K562 (cell line): ENCODE results near the gene C19orf47. TPM values are rescaled to one million over a fixed set of nuclear protein-coding genes. Genes with fewer than 3 reads are reported as not detected.

ENCODE experiments used
- CCNT2 ChIP-seq: IDR thresholded peaks from 2 replicates; pipeline ENCODE4 v1.6.1; 2011; ENCODE audit warnings: borderline replicate concordance, low read depth, mild to moderate bottlenecking, moderate library complexity, mixed read lengths, low read length; ENCODE audit not compliant: insufficient read length; ENCODE audit errors: extremely low read depth
- CREB3L1 ChIP-seq: fragments of 450-650 bp; IDR thresholded peaks from 2 replicates; pipeline ENCODE4 v1.6.1; 2014; ENCODE audit warnings: low read depth, mild to moderate bottlenecking, moderate library complexity, borderline replicate concordance
- DEAF1 ChIP-seq: fragments of 450-650 bp; formaldehyde crosslinking; IDR thresholded peaks from 2 replicates; pipeline ENCODE4 v1.4.0; 2020; ENCODE audit warnings: mild to moderate bottlenecking, moderate library complexity
- EGR1 ChIP-seq: fragments of 450-650 bp; conservative IDR thresholded peaks from 2 replicates; pipeline ENCODE4 v1.6.1; 2017; ENCODE audit warnings: mild to moderate bottlenecking
- KHSRP ChIP-seq: fragments of 450-650 bp; IDR thresholded peaks from 2 replicates; pipeline ENCODE4 v1.6.1; 2017
- KLF10 ChIP-seq: fragments of 250-450 bp; sonication (Bioruptor Pico); IDR thresholded peaks from 2 replicates; pipeline ENCODE4 v1.6.1; 2021; ENCODE audit warnings: matching md5 sums
- KLF6 ChIP-seq: fragments of 250-450 bp; sonication (Bioruptor Pico); IDR thresholded peaks from 2 replicates; pipeline ENCODE4 v1.4.0; 2020; ENCODE audit warnings: mild to moderate bottlenecking, moderate library complexity, borderline replicate concordance
- MLLT1 ChIP-seq, 2 experiments: fragments of 450-650 bp; IDR thresholded peaks; 2 replicates each; pipeline ENCODE4 v1.6.1; 2016
- PHF20 ChIP-seq: fragments of 450-650 bp; IDR thresholded peaks from 2 replicates; pipeline ENCODE4 v1.6.1; 2018; ENCODE audit not compliant: partially characterized antibody
- PHF8 ChIP-seq: fragments of 200-600 bp; sonication (generic); IDR thresholded peaks from 2 replicates; pipeline ENCODE4 v1.6.1; 2012; ENCODE audit warnings: mixed run types, mild to moderate bottlenecking, inconsistent platforms, low read length, moderate library complexity, borderline replicate concordance
- PYGO2 ChIP-seq: fragments of 450-650 bp; IDR thresholded peaks from 2 replicates; pipeline ENCODE4 v1.6.1; 2016; ENCODE audit warnings: mild to moderate bottlenecking, missing genetic modification characterization, moderate library complexity, missing compliant biosample characterization
- ZNF175 ChIP-seq: fragments of 200-800 bp; sonication (Bioruptor generic); IDR thresholded peaks from 2 replicates; pipeline ENCODE4 v1.6.1; 2016; ENCODE audit warnings: low read depth, mild to moderate bottlenecking, missing genetic modification characterization, missing compliant biosample characterization
- ZNF395 ChIP-seq: fragments of 200-800 bp; sonication (Bioruptor generic); IDR thresholded peaks from 2 replicates; pipeline ENCODE4 v1.6.1; 2017; ENCODE audit warnings: missing genetic modification characterization, missing compliant biosample characterization
- ZNF668 ChIP-seq: fragments of 250-450 bp; sonication (Bioruptor Pico); IDR thresholded peaks from 2 replicates; pipeline ENCODE4 v1.8.0; 2022; ENCODE audit warnings: mild to moderate bottlenecking, inconsistent platforms
- ZNF778 ChIP-seq: fragments of 450-650 bp; formaldehyde crosslinking; IDR thresholded peaks from 2 replicates; pipeline ENCODE4 v1.4.0; 2020; ENCODE audit warnings: mild to moderate bottlenecking, moderate library complexity
- polyA plus RNA-seq, 8 experiments: library from polyadenylated mRNA; depleted of rRNA in 4 of 8; stranded (reverse) in 5 of 8; unstranded in 3 of 8; fragments of >200 nt; fragmentation: Nextera tagmentation in 2 of 8; fragmentation: Illumina TruSeq in 1 of 8; extraction: Ambion mirVana in 2 of 8; extraction: Trizol in 1 of 8; gene quantifications; 2 replicates each; pipeline versions ENCODE4 v1.2.1 to v1.2.3, GENCODE V29; 2011 to 2014; ENCODE audit warnings: inconsistent platforms in 1 of 8, missing spikeins in 1 of 8
- total RNA-seq, 7 experiments: library from RNA; depleted of rRNA in 6 of 7; stranded (reverse); fragments of >200 nt in 6 of 7; fragmentation: Illumina TruSeq in 2 of 7; extraction: Trizol in 2 of 7; gene quantifications; 2 replicates each; pipeline versions ENCODE4 v1.2.1 to v1.2.3, GENCODE V29; 2011 to 2021; ENCODE audit warnings: low replicate concordance in 1 of 7

C19orf47 gene
- total and polyA plus RNA-seq, 9 of the 15 experiments (the other 6 are each of a cell fraction or from before 2014, with no cell fraction given): 0.08 to 26.1 (median 14.7) TPM

- TF ChIP-seq PHF8 (peak; percentile 59; the same call in 1 of the 2 replicates), MLLT1 (IDR thresholded peaks at IDR 0.05) (no peak), ZNF395 (no peak), CREB3L1 (no peak), KLF6 (no peak), KHSRP (no peak), KLF10 (no peak), ZNF778 (CRISPR knock-in tag) (no peak), PYGO2 (tag) (no peak), ZNF668 (no peak), ZNF175 (CRISPR knock-in tag) (no peak), DEAF1 (CRISPR knock-in tag) (no peak), EGR1 (peak; percentile 38), PHF20 (no peak), CCNT2 (no peak)
Observed at GRCh38 chr19:40365613-40366401, 17.6 kb upstream of the C19orf47 start (continued).
